GM18505 (cell line): ENCODE measurements around the gene NAIF1.

Experiments
- ATAC-seq: cut with Tn5 transposase; IDR thresholded peaks from one replicate; pipeline ENCODE4 v1.9.1; 2021; ENCODE audit not compliant: unreplicated experiment
- POLR2A ChIP-seq: IDR thresholded peaks from 4 replicates; pipeline ENCODE4 v1.6.1; 2011; ENCODE audit warnings: borderline replicate concordance; ENCODE audit not compliant: insufficient read depth, insufficient read length; ENCODE audit errors: extremely low read depth

Gene NAIF1

DNA sequence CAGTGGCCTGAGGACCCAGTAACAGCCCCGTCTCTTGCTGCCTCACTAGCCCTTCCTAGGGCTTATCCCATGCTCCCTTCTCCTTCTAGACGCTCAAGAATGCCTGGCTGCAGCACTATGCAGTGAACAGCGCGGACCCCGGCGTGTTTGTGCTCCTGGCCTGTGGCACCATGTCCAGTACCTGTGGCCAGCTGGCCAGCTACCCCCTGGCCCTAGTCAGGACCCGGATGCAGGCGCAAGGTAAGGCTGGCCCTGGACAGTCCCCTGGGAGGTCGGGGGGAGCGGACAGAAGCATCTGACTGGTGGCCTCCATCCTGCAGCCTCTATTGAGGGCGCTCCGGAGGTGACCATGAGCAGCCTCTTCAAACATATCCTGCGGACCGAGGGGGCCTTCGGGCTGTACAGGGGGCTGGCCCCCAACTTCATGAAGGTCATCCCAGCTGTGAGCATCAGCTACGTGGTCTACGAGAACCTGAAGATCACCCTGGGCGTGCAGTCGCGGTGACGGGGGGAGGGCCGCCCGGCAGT, 39.9 kb upstream of the NAIF1 start:
- no peak for ATAC-seq
- no peak for TF ChIP-seq POLR2A

- no peak for TF ChIP-seq POLR2A
- no peak for ATAC-seq
These were observed 39.2 kb upstream of the NAIF1 start for GRCh38 chr9:128106181-128106939.

DNA sequence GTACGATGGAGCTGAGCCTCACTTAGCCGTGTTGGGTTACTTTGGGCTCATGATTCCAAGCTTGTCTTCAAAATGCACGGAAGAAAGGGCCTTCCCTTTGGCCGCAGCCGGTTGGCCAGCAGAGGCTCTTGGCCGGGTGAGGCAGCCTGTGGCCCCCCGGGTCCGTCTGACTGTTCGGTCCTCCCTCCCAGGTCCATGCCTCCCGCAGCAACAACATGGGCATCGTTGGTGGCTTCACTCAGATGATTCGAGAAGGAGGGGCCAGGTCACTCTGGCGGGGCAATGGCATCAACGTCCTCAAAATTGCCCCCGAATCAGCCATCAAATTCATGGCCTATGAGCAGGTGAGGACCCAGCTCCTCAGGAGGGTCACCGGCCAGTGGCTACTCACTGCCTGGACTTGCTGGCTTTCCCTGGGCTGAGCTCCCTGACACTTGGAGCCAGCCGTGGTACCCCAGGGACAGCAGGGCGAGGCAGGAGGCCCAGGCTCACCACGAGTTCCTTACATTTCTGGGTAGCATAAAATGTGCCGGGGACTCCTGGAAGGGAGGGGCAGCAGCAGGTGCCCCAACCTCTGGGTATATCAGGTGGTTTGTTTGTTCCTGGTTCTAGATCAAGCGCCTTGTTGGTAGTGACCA, 38.5 kb upstream of the NAIF1 start:
- ATAC-seq, result no peak
- TF ChIP-seq POLR2A, result no peak

- no peak for TF ChIP-seq POLR2A
- ATAC-seq, result no peak
These were observed 37.1 kb upstream of the NAIF1 start for GRCh38 chr9:128104171-128104618.

GRCh38 chr9:128103589-128103962, 36.5 kb upstream of the NAIF1 start:
- no peak for ATAC-seq
- TF ChIP-seq POLR2A, result no peak

- TF ChIP-seq POLR2A, result no peak
- ATAC-seq, result no peak
These were observed 35.9 kb upstream of the NAIF1 start for GRCh38 chr9:128102861-128103588.

DNA sequence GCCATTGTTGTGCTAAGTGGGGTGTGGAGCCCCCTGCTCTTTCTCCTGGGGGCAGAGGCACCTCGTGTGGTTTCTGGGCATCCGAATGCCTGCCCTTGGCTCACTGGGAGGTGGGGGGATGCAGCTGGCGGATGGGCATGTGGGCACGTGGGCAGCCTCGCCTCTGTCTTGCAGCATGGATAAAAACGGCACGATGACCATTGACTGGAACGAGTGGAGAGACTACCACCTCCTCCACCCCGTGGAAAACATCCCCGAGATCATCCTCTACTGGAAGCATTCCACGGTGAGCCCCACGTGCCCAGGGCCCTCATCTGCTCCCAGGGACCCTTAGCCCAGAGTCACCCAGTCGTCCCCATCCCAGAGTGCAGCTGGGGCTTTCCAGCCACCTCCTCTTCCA, 35.1 kb upstream of the NAIF1 start:
- no peak for ATAC-seq

DNA sequence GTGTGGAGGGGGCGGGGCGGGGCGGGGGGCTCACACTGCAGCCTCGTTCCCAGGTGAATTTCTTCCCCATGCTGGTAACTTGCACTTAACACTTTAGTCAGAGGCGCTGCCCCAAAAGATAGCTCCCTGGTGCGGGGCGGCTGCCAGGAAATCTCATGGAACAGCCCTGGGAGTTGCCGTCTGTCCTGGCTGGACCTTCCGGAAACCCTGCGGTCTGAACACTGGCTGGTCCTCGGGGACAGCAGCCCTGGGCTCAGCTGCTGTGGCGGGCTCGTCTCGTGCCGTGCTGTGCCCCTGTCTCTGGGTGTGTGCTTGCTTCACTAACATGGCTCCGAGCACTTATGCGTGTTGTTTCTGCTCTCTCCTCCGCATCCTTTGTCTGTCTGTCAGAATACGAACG, 34.6 kb upstream of the NAIF1 start:
- no peak for TF ChIP-seq POLR2A
- ATAC-seq, result no peak

More for the DNA sequence above, 35.1 kb upstream of the NAIF1 start:
- no peak for TF ChIP-seq POLR2A

DNA sequence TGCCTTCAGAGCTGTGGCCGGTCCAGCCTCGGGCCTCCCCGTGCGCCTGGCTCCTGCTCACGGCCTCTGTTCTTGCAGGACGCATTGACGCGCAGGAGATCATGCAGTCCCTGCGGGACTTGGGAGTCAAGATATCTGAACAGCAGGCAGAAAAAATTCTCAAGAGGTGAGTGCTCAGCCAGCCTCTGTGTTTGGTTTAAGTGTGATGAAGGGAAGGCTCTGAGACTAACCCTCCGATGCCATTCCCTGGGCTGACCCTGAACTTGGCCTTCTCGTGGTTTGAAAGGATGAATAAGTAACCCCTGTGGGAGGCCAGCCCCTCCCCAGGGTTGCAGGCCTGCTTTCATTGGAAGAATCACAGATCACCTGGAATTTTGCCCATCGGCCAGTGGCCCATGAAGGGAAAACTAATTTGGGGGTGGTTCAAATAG, 34.1 kb upstream of the NAIF1 start:
- no peak for ATAC-seq

GRCh38 chr9:128100581-128100980, 33.5 kb upstream of the NAIF1 start:
- no peak for ATAC-seq
- TF ChIP-seq POLR2A, result no peak

More for the DNA sequence above, 34.1 kb upstream of the NAIF1 start:
- TF ChIP-seq POLR2A, result no peak

GRCh38 chr9:128099932-128100491, 32.9 kb upstream of the NAIF1 start:
- no peak for ATAC-seq
- no peak for TF ChIP-seq POLR2A

- no peak for ATAC-seq
- TF ChIP-seq POLR2A, result no peak
These were observed 32.3 kb upstream of the NAIF1 start for GRCh38 chr9:128099231-128099931.
